CD8-positive, alpha-beta memory T cell (primary cell): ENCODE measurements around the gene SAMD3. TPM values are rescaled to one million over a fixed set of nuclear protein-coding genes. Genes with fewer than 3 reads are reported as not detected.

Source experiments
- CTCF ChIA-PET: fragments of 350-600 bp; sonication (Branson Sonifier 250); formaldehyde crosslinking; loops from one replicate; lab custom pipeline; 2021; ENCODE audit warnings: antibody characterized with exemption; lab: Charles Lee
- POLR2A ChIA-PET: fragments of 350-600 bp; sonication (Branson Sonifier 250); formaldehyde crosslinking; loops from one replicate; lab custom pipeline; 2021; ENCODE audit warnings: antibody characterized with exemption; lab: Charles Lee
- DNase-seq, 5 donors: peaks; one replicate each; pipeline versions ENCODE4 v3.0.0 to v3.0.0-alpha.2; 2020 to 2022; ENCODE audit warnings: mixed read lengths in 1 of 5
- H3K27ac ChIP-seq: one replicate; pipeline ENCODE4 v1.7.0; 2013; ENCODE audit warnings: low read depth, mild to moderate bottlenecking, low read length, moderate library complexity
- H3K27me3 ChIP-seq: 2 replicates; pipeline ENCODE4 v1.7.0; 2013; ENCODE audit warnings: low read length, mild to moderate bottlenecking; ENCODE audit not compliant: insufficient read depth, poor library complexity, severe bottlenecking
- H3K36me3 ChIP-seq: 2 replicates; pipeline ENCODE4 v1.7.0; 2013; ENCODE audit warnings: mild to moderate bottlenecking, low read length, moderate library complexity; ENCODE audit not compliant: insufficient read depth
- H3K4me1 ChIP-seq: 2 replicates; pipeline ENCODE4 v1.7.0; 2013; ENCODE audit warnings: mild to moderate bottlenecking, low read length, moderate library complexity; ENCODE audit not compliant: insufficient read depth
- H3K4me3 ChIP-seq: 2 replicates; pipeline ENCODE4 v1.7.0; 2013; ENCODE audit warnings: mild to moderate bottlenecking, low read length
- H3K9me3 ChIP-seq: 2 replicates; pipeline ENCODE4 v1.7.0; 2013; ENCODE audit warnings: mild to moderate bottlenecking, low read length
- H3K27ac Mint-ChIP-seq, 8 donors: one replicate each; pipeline ENCODE4 v1.8.0; 2020 to 2021; ENCODE audit warnings: mixed read lengths in 8 of 8, mild to moderate bottlenecking in 6 of 8, inconsistent platforms in 3 of 8, moderate library complexity in 3 of 8
- H3K27me3 Mint-ChIP-seq, 2 donors: one replicate each; pipeline ENCODE4 v1.8.0; 2020 to 2021; ENCODE audit warnings: mixed read lengths in 2 of 2, mild to moderate bottlenecking in 1 of 2, moderate library complexity in 1 of 2
- H3K36me3 Mint-ChIP-seq, 3 donors: one replicate each; pipeline ENCODE4 v1.8.0; 2020 to 2021; ENCODE audit warnings: mixed read lengths in 3 of 3, inconsistent platforms in 1 of 3, mild to moderate bottlenecking in 1 of 3
- H3K4me1 Mint-ChIP-seq, 3 donors: one replicate each; pipeline ENCODE4 v1.8.0; 2020 to 2021; ENCODE audit warnings: mixed read lengths in 3 of 3, inconsistent platforms in 1 of 3, mild to moderate bottlenecking in 1 of 3
- H3K4me3 Mint-ChIP-seq, 7 donors: one replicate each; pipeline ENCODE4 v1.8.0; 2020 to 2021; ENCODE audit warnings: mixed read lengths in 7 of 7, mild to moderate bottlenecking in 6 of 7, moderate library complexity in 4 of 7, inconsistent platforms in 2 of 7
- H3K9me3 Mint-ChIP-seq, 5 donors: one replicate each; pipeline ENCODE4 v1.8.0; 2020 to 2022; ENCODE audit warnings: mixed read lengths in 5 of 5, mild to moderate bottlenecking in 3 of 5, moderate library complexity in 2 of 5, inconsistent platforms in 1 of 5
- polyA plus RNA-seq: library from polyadenylated mRNA; unstranded; fragments of 300-500 nt; fragmentation: Illumina TruSeq; gene quantifications from one replicate; pipeline ENCODE4 v1.2.3, GENCODE V29; 2021
- total RNA-seq, 2 experiments: library from RNA; stranded (reverse); gene quantifications; one replicate each; pipeline ENCODE4 v1.2.3, GENCODE V29; 2021

Gene SAMD3
- total and polyA plus RNA-seq, 3 experiments from 2014 or later: 12.5 to 220 (median 14.5) TPM

GRCh38 chr6:130115036-130115435 lies 107.7 kb downstream of the SAMD3 start:
- Histone ChIP-seq H3K27ac (no peak overlapping the region), H3K9me3 (no peaks in the 10 kb centered on the region), H3K4me1 (peaks cover under 1% of the 10 kb centered on the region), H3K27me3 (no peaks in the 10 kb centered on the region), H3K4me3 (no peak overlapping the region), H3K36me3 (no peaks in the 10 kb centered on the region)
- H3K9me3 Mint-ChIP-seq: no peaks in the 10 kb centered on the region
- H3K27me3 Mint-ChIP-seq: no peaks in the 10 kb centered on the region
- H3K36me3 Mint-ChIP-seq: peaks cover 29 to 58% (median 35%) of the 10 kb centered on the region in 3 donors
- ChIA-PET CTCF (no interaction called here), POLR2A (no interaction called here)
- H3K4me3 Mint-ChIP-seq: no peak overlapping the region
- DNase-seq: no peak
- H3K4me1 Mint-ChIP-seq: peaks cover 8 to 14% (median 11%) of the 10 kb centered on the region in 3 donors
- H3K27ac Mint-ChIP-seq: peak overlapping the region in 1 of 8 donors; percentile 51

- POLR2A ChIA-PET: interaction anchor here (0.6 kb wide), 2 partner anchors 13 to 21 kb away, joined by 9 to 11 read pairs; no protein-coding TSS in a partner anchor
- H3K9me3 Mint-ChIP-seq: no peaks in the 10 kb centered on the region
Measured at GRCh38 chr6:130113201-130113710, 109.5 kb downstream of the SAMD3 start.

GRCh38 chr6:130111031-130111430 lies 111.7 kb downstream of the SAMD3 start:
- Histone ChIP-seq H3K4me3 (no peak overlapping the region), H3K9me3 (no peaks in the 10 kb centered on the region), H3K36me3 (no peaks in the 10 kb centered on the region), H3K4me1 (no peaks in the 10 kb centered on the region), H3K27me3 (no peaks in the 10 kb centered on the region), H3K27ac (no peak overlapping the region)
- Mint-ChIP-seq H3K4me1 (peaks cover 22 to 31% (median 23%) of the 10 kb centered on the region in 3 donors), H3K27ac (peak overlapping the region in 1 of 8 donors; percentile 58), H3K9me3 (peaks cover 0 to 3% (median 0%) of the 10 kb centered on the region in 5 donors), H3K27me3 (no peaks in the 10 kb centered on the region), H3K4me3 (no peak overlapping the region), H3K36me3 (peaks cover 33 to 77% (median 44%) of the 10 kb centered on the region in 3 donors)
- ChIA-PET POLR2A (no interaction called here), CTCF (no interaction called here)
- DNase-seq: no peak

More at GRCh38 chr6:130113201-130113710, 109.5 kb downstream of the SAMD3 start:
- Histone ChIP-seq H3K4me3 (no peak overlapping the region), H3K9me3 (no peaks in the 10 kb centered on the region), H3K4me1 (no peaks in the 10 kb centered on the region), H3K27me3 (no peaks in the 10 kb centered on the region), H3K27ac (no peak overlapping the region), H3K36me3 (no peaks in the 10 kb centered on the region)
- CTCF ChIA-PET: interaction anchor here (0.6 kb wide), 1 partner anchor 87 kb away, joined by 3 read pairs; no protein-coding TSS in a partner anchor
- DNase-seq: no peak
- peaks cover 42 to 69% (median 43%) of the 10 kb centered on the region in 3 donors for H3K36me3 Mint-ChIP-seq
- peaks cover 17 to 19% (median 18%) of the 10 kb centered on the region in 3 donors for H3K4me1 Mint-ChIP-seq
- H3K27ac Mint-ChIP-seq: no peak overlapping the region
- no peak overlapping the region for H3K4me3 Mint-ChIP-seq
- H3K27me3 Mint-ChIP-seq: no peaks in the 10 kb centered on the region

GRCh38 chr6:130107710-130108109 lies 115.0 kb downstream of the SAMD3 start:
- no peak overlapping the region for H3K27ac Mint-ChIP-seq
- CTCF ChIA-PET: interaction anchor here (0.7 to 1.4 kb wide), 2 partner anchors 11 to 21 kb away, joined by 3 read pairs; no protein-coding TSS in a partner anchor
- POLR2A ChIA-PET: no interaction called here

GRCh38 chr6:130105996-130106704 lies 116.6 kb downstream of the SAMD3 start:
- no peak overlapping the region for H3K4me3 Mint-ChIP-seq
- peaks cover 18 to 30% (median 28%) of the 10 kb centered on the region in 3 donors for H3K4me1 Mint-ChIP-seq
- peaks cover 0 to 3% (median 0%) of the 10 kb centered on the region in 5 donors for H3K9me3 Mint-ChIP-seq
- Histone ChIP-seq H3K4me1 (no peaks in the 10 kb centered on the region), H3K27me3 (no peaks in the 10 kb centered on the region), H3K4me3 (no peak overlapping the region), H3K27ac (no peak overlapping the region), H3K36me3 (no peaks in the 10 kb centered on the region), H3K9me3 (no peaks in the 10 kb centered on the region)
- H3K36me3 Mint-ChIP-seq: peaks cover 38 to 76% (median 40%) of the 10 kb centered on the region in 3 donors
- H3K27me3 Mint-ChIP-seq: peaks cover 0 to 3% of the 10 kb centered on the region in 2 donors
- CTCF ChIA-PET: no interaction called here
- peak overlapping the region in 3 of 8 donors; percentile 32 to 38 (median 36) for H3K27ac Mint-ChIP-seq
- no peak for DNase-seq
- POLR2A ChIA-PET: no interaction called here

More at GRCh38 chr6:130107710-130108109, 115.0 kb downstream of the SAMD3 start:
- H3K36me3 ChIP-seq: no peaks in the 10 kb centered on the region
- H3K9me3 Mint-ChIP-seq: peaks cover 0 to 3% (median 0%) of the 10 kb centered on the region in 5 donors
- H3K27me3 Mint-ChIP-seq: no peaks in the 10 kb centered on the region
- no peaks in the 10 kb centered on the region for H3K9me3 ChIP-seq
- H3K27me3 ChIP-seq: no peaks in the 10 kb centered on the region
- H3K4me3 ChIP-seq: no peak overlapping the region
- no peak overlapping the region for H3K4me3 Mint-ChIP-seq
- no peaks in the 10 kb centered on the region for H3K4me1 ChIP-seq
- DNase-seq: no peak
- peaks cover 33 to 75% (median 48%) of the 10 kb centered on the region in 3 donors for H3K36me3 Mint-ChIP-seq
- no peak overlapping the region for H3K27ac ChIP-seq
- peaks cover 22 to 30% (median 22%) of the 10 kb centered on the region in 3 donors for H3K4me1 Mint-ChIP-seq

- peaks cover 7 to 37% (median 25%) of the 10 kb centered on the region in 3 donors for H3K4me1 Mint-ChIP-seq
- Histone ChIP-seq H3K4me3 (no peak overlapping the region), H3K27ac (no peak overlapping the region), H3K9me3 (no peaks in the 10 kb centered on the region), H3K27me3 (no peaks in the 10 kb centered on the region), H3K36me3 (no peaks in the 10 kb centered on the region), H3K4me1 (no peaks in the 10 kb centered on the region)
- H3K27ac Mint-ChIP-seq: no peak overlapping the region
- H3K27me3 Mint-ChIP-seq: peaks cover 0 to 3% of the 10 kb centered on the region in 2 donors
- POLR2A ChIA-PET: no interaction called here
- no peaks in the 10 kb centered on the region for H3K9me3 Mint-ChIP-seq
- H3K4me3 Mint-ChIP-seq: no peak overlapping the region
- peaks cover 24 to 85% (median 50%) of the 10 kb centered on the region in 3 donors for H3K36me3 Mint-ChIP-seq
- no peak for DNase-seq
- CTCF ChIA-PET: no interaction called here
Measured at GRCh38 chr6:130099119-130099518, 123.6 kb downstream of the SAMD3 start.

- Mint-ChIP-seq H3K4me1 (peaks cover 11 to 44% (median 29%) of the 10 kb centered on the region in 3 donors), H3K36me3 (peaks cover 27 to 85% (median 50%) of the 10 kb centered on the region in 3 donors), H3K9me3 (no peaks in the 10 kb centered on the region), H3K27ac (peak overlapping the region in 1 of 8 donors; percentile 65), H3K27me3 (peaks cover 0 to 3% of the 10 kb centered on the region in 2 donors), H3K4me3 (peak overlapping the region in 1 of 7 donors; percentile 13)
- ChIA-PET CTCF (no interaction called here), POLR2A (no interaction called here)
- H3K27ac ChIP-seq: no peak overlapping the region
- H3K4me3 ChIP-seq: no peak overlapping the region
- H3K4me1 ChIP-seq: peaks cover 4% of the 10 kb centered on the region
- no peaks in the 10 kb centered on the region for H3K9me3 ChIP-seq
- H3K36me3 ChIP-seq: no peaks in the 10 kb centered on the region
- H3K27me3 ChIP-seq: no peaks in the 10 kb centered on the region
- no peak for DNase-seq
Measured at GRCh38 chr6:130098317-130098716, 124.4 kb downstream of the SAMD3 start.
